ENCODE results near the gene CMYA5. TPM values are rescaled to one million over a fixed set of nuclear protein-coding genes. Genes with fewer than 3 reads are reported as not detected.

The CMYA5 gene
- polyA plus RNA-seq, 1 donor: 230 TPM

- no peak for DNase-seq (ENCODE audit: low read depth)
Observed at GRCh38 chr5:79793722-79794121, 104.1 kb downstream of the CMYA5 start.

GRCh38 chr5:79794347-79794746 lies 104.7 kb downstream of the CMYA5 start:
- DNase-seq (ENCODE audit: low read depth): no peak

- DNase-seq (ENCODE audit: low read depth): no peak
Observed at GRCh38 chr5:79795764-79796398, 106.2 kb downstream of the CMYA5 start.

DNA sequence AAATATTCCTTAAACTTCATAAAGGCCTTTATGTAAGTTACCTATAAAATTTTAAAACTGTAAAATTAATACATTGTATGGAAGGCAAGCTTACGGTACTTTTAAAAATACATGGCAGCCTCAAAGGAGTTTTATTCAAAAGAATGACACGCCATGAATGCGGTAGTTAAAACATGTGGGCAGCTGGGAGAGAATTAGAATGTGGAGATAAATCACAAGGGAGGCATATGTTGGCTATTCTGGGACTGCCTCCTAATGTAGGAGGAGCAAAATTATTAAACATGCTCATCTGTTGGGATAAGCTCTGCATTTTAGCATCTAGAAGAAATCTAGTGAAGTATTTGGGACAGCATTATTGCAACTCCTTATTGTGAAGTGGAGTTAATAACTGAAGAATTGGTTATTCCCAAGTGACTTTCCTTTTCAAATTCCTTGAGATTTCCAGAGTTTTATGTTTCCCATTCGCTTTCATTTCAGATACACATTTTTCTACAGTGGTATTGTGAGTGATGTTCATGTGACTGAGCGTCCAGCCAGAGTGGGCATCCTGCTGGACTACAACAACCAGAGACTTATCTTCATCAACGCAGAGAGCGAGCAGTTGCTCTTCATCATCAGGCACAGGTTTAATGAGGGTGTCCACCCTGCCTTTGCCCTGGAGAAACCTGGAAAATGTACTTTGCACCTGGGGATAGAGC lies 109.4 kb downstream of the CMYA5 start:
- no peak for DNase-seq (ENCODE audit: low read depth)

DNA sequence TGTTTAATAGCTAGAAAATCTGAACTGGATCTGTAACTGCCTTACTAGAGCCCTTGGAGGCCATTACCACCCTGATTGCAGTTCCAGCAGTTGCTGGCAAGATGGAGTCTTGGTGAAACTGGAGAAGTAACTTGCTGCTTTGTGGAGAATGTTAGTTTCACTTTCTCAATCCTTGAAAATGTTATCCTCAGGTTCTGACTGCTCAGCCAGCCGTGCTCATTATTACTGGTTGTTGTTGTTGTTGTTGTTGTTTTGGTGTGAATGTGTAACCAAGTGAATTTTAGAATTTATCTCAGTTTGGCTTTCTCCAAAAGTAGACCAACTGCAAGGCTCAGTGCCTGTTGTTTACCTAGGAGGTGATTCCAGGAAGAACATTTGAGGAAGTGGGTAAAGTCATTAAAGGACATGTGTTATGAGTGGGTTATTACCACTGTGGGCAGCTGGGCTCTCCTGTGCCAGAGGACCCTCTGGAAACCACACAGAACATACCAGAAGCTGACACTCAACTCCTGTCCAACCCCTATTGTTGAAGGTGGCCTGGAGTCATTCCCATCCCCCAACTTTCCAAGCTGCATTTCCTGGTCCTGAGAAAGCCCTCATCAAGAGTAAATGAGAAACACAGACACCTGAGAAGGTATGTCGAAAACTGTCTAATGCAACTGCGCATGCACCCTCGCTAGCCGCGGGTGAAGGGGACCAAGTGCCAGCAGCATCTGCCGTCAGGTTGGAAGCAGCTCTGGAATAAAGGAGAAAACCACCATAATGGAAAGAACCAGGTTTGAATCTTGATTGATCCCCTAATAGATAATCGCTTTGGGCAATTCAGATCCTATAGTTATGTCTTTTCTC lies 111.6 kb downstream of the CMYA5 start:
- DNase-seq (ENCODE audit: low read depth): no peak

GRCh38 chr5:79802406-79802805 lies 112.8 kb downstream of the CMYA5 start:
- DNase-seq (ENCODE audit: low read depth): no peak

GRCh38 chr5:79803007-79803406 lies 113.4 kb downstream of the CMYA5 start:
- no peak for DNase-seq (ENCODE audit: low read depth)

DNA sequence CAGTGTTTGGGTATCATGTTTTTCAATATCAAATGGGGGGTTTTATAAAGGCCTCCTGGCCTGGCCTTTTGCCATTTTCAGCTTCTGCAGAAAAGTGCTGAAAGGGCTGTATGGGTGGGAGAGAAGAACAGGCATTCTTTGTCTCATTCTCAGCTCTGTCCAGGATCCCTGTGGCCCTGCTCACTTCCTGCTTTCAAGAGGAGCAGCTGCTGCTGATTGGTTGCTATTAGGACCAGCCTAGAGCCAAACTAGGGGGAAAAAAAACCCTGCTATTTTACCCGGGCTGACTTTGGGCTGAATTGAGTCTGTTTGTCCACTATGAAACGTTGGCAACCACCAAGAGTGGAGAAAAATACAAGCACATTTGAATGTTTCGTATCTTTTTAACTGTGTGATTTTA lies 117.1 kb downstream of the CMYA5 start:
- DNase-seq (ENCODE audit: low read depth): no peak

DNA sequence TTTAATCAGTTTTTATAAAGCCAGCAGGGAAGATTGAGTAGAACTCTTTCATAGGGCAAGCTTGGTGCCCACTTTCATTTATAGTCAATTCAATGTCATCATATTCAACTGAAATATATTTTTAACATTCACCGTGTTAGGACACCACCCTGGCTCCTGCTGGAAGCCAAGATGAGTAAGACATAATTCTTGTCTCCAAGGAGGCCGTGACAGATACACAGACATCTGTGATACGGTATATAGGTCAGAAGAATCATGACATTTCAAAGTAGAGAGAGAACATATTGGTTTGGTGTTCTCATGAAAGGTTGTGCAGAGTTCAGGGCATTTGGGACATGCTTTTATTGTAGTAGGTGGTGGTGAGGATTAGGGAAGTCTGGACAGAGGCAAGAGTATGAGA lies 120.1 kb downstream of the CMYA5 start:
- DNase-seq (ENCODE audit: low read depth): no peak

DNA sequence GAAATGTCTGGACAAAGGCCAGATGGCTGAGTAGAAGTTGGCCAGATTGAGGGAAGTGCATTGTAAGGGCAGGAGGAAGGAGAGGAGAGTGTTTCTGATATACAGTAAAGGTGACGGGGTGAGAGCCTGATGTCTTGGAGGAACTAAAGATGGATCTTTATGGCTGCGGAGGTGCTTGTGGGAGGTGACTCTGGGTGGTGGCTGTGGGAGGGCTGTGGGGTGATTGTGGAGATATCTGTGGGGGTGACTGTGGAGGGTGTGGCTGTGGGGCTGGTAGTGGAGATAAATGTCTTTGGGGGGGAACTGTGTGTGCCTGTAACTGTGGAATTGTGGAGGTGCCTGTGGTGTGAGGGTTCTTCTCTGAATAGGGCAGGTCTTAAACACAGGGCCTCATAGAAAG lies 121.4 kb downstream of the CMYA5 start:
- DNase-seq (ENCODE audit: low read depth): no peak

- no peak for DNase-seq (ENCODE audit: low read depth)
Observed at GRCh38 chr5:79811904-79812303, 122.3 kb downstream of the CMYA5 start.

GRCh38 chr5:79814699-79815098 lies 125.1 kb downstream of the CMYA5 start:
- no peak for DNase-seq (ENCODE audit: low read depth)

DNA sequence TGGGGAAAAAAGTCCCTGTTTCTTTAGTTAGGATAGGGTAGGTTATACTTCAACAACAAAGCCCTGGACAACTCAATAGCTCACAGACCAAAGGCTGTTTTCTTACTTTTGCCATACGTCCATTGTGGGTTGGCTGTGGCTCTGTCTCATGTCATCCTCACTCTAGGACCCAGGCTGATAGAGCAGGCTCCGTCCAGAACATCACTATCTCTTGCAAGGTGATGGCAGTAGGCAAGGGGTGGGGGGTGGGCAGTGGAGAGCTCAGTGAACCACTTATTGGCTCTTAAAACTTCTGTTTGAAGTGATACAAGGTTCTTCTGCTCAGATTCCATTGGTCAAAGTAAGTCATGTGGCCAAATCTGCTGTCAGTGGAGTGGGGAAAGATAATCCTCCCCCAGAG lies 126.4 kb downstream of the CMYA5 start:
- no peak for DNase-seq (ENCODE audit: low read depth)

GRCh38 chr5:79820648-79821047 lies 131.0 kb downstream of the CMYA5 start:
- DNase-seq (ENCODE audit: low read depth): no peak

DNA sequence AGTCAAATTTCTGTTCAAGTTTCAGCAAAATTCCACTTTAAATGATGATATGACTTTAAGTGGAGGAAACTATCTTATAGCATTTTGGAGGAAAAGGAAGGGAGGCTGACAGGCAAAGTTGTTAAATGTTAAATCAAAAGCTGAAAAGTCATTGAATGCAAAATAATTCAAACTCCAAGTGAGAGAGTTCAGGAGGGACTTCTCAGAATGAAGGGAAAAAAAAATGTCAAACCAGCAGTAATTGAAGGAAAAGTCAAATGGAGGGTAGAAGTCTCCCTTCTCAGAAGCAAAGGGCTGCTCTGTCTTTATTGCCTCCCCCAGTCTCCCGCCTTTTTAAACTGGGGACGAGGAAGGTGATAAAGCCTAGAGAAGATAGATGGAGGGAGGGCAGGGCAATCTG lies 134.8 kb downstream of the CMYA5 start:
- DNase-seq (ENCODE audit: low read depth): no peak

DNA sequence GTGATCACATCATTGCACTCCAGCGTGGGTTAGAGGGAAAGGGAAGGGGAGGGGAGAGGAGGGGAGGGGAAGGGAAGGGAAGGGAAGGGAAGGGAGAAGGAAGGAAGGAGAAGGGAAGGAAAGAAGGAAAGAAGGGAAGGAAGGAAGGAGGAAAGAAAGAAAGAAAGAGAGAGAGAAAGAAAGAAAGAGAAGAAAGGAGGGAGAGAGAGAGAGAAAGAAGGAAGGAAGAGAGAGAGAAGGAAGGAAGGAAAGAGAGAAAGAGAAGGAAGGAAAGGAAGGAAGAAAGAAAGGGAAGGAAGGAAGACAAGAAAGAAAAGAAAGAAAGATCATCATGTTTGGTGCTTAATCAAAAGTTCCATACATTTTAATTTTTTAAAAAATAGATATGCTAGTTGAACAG lies 136.2 kb downstream of the CMYA5 start:
- no peak for DNase-seq (ENCODE audit: low read depth)

DNA sequence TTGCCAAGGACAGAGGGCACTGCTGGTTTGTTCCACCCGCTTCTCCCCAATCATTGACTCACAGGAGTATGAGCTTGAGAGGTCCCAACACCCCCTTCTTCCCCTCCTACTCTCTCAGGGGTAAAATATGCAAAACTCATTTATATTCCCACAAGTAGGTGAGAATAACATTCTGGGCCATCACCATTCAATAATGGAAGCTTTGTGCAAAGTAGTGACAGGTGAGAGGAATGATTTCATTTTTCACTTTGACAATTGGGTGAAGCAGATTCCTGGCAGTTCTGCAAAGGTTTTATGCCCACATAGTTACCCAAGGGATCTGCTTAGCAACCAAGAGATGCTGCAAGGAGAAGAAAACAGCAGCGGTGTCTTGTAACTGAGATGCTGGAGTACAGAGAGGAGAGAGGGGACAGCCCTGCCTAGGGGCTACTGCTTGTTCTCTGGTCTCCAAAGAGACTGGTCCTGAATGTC lies 137.6 kb downstream of the CMYA5 start:
- no peak for DNase-seq (ENCODE audit: low read depth)

GRCh38 chr5:79829260-79829659 lies 139.6 kb downstream of the CMYA5 start:
- DNase-seq (ENCODE audit: low read depth): no peak

DNA sequence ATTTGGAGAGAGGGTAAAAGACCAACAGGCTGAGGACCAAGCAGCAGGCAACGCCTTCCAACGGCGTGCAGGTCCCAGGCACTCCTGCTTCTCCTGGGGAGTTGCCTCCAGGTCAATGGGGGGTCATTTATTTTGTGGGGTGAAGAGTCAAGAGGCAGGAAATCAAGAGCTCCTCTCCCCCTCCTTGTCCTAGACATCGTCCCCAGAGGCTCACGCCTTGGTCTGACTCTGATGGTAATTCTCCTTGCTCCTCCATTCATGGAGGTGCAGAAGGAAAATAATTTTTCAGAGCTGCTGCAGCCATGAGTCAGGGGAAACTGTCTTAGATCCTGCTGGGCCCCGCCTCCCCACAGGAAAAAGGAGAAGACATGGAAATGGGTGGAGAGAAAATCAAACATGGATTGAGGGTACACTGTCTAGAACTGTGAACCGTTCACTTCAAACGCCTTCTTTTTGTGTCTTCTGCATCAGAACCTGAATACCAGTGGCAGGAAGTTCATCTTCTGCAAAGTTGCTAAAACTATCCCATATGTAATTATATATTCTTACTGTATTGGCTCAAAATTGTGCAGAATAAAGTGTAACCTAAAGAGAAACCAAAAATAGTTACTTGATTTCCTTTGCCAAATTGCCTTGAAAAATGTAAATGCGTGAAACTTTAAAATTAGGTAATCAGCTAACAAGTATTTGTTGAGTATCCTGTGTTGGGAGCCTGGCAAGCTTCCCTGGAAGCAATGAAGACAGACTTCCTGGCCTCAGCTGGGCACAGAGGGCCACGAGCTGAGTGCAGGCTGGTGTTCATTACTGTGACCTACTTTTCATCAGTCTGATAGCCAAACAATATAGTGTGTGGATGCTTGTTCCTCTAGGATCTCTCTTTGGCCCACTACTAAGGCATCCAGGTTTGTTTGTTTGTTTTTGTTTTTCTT lies 142.0 kb downstream of the CMYA5 start:
- DNase-seq (ENCODE audit: low read depth): no peak

- no peak for DNase-seq (ENCODE audit: low read depth)
Observed at GRCh38 chr5:79832911-79833310, 143.3 kb downstream of the CMYA5 start.

GRCh38 chr5:79834098-79834753 lies 144.6 kb downstream of the CMYA5 start:
- DNase-seq (ENCODE audit: low read depth): no peak

Measured in forelimb muscle (tissue), 1 donor.